SIG-M5 treated with dmso at 0.1 percent for 504 hours (cell line): Measurements from ENCODE around the gene TNKS1BP1.
"Not testable (repeated sequence)": the region's sequence is repeated elsewhere in the genome, so short reads cannot be mapped to it uniquely, and the experiment has no call there.

Experiments used
- DNase-seq: peaks from one replicate; lab custom pipeline; 2025; ENCODE audit not compliant: unreplicated experiment; lab: John Stamatoyannopoulos, UW

Gene TNKS1BP1

GRCh38 chr11:57324886-57325734 lies at the start of gene TNKS1BP1:
Gene TNKS1BP1 (minus strand): TSS chr11:57324952. CDS start chr11:57321885, 3,067 bp downstream.
- peak; percentile 93 for DNase-seq

- DNase-seq = no peak
These were observed 48.4 kb upstream of the TNKS1BP1 start for GRCh38 chr11:57373146-57373545.

GRCh38 chr11:57370941-57371340 lies 46.2 kb upstream of the TNKS1BP1 start:
- no peak for DNase-seq

GRCh38 chr11:57370251-57370650 lies 45.5 kb upstream of the TNKS1BP1 start:
- no peak for DNase-seq

- no peak for DNase-seq
These were observed 44.1 kb upstream of the TNKS1BP1 start for GRCh38 chr11:57368845-57369232.

GRCh38 chr11:57368106-57368844 lies 43.5 kb upstream of the TNKS1BP1 start:
- DNase-seq = no peak

GRCh38 chr11:57364851-57365660 lies 40.3 kb upstream of the TNKS1BP1 start:
- no peak for DNase-seq

- no peak for DNase-seq
These were observed 38.7 kb upstream of the TNKS1BP1 start for GRCh38 chr11:57363131-57364080.

GRCh38 chr11:57361926-57362325 lies 37.2 kb upstream of the TNKS1BP1 start:
- no peak for DNase-seq

- not testable (repeated sequence) for DNase-seq
These were observed 36.7 kb upstream of the TNKS1BP1 start for GRCh38 chr11:57361420-57361819.

GRCh38 chr11:57360991-57361390 lies 36.2 kb upstream of the TNKS1BP1 start:
- no peak for DNase-seq

GRCh38 chr11:57359896-57360690 lies 35.3 kb upstream of the TNKS1BP1 start:
- no peak for DNase-seq

- no peak for DNase-seq
These were observed 34.6 kb upstream of the TNKS1BP1 start for GRCh38 chr11:57359396-57359795.

GRCh38 chr11:57358991-57359390 lies 34.2 kb upstream of the TNKS1BP1 start:
- no peak for DNase-seq

- DNase-seq = no peak
These were observed 33.8 kb upstream of the TNKS1BP1 start for GRCh38 chr11:57358543-57358961.

GRCh38 chr11:57357856-57358255 lies 33.1 kb upstream of the TNKS1BP1 start:
- no peak for DNase-seq

- no peak for DNase-seq
These were observed 32.6 kb upstream of the TNKS1BP1 start for GRCh38 chr11:57357310-57357709.

- no peak for DNase-seq
These were observed 31.5 kb upstream of the TNKS1BP1 start for GRCh38 chr11:57356268-57356667.

GRCh38 chr11:57354699-57355098 lies 29.9 kb upstream of the TNKS1BP1 start:
- DNase-seq = no peak
